ENCODE results near the gene SYTL3. TPM values are rescaled to one million over a fixed set of nuclear protein-coding genes. Genes with fewer than 3 reads are reported as not detected.
A peak's percentile ranks its signal among the peaks of the same experiment; 100 is the strongest.
"Not testable (repeated sequence)": the region's sequence is repeated elsewhere in the genome, so short reads cannot be mapped to it uniquely, and the experiment has no call there.

The SYTL3 gene
- total RNA-seq, 2 experiments from 2014 or later = 181 to 186 TPM

GRCh38 chr6:158626360-158627167 lies 23.3 kb upstream of the SYTL3 start:
- Mint-ChIP-seq H3K4me1 (ENCODE audit: low read depth) (peaks cover 37% of the 10 kb centered on the region), H3K27me3 (no peaks in the 10 kb centered on the region), H3K36me3 (peaks cover 51% of the 10 kb centered on the region), H3K4me3 (no peak overlapping the region), H3K9me3 (no peaks in the 10 kb centered on the region), H3K27ac (peak overlapping the region; percentile 73)
- intact Hi-C loops (cut with micrococcal nuclease) = no loop called here
- DNase-seq = no peak
- ChIA-PET CTCF (interaction anchor here (0.5 kb wide), 1 partner anchor 27 kb away, joined by 4 read pairs; no protein-coding TSS in a partner anchor), POLR2A (no interaction called here)

GRCh38 chr6:158627168-158627939 lies 22.5 kb upstream of the SYTL3 start:
- peaks cover 54% of the 10 kb centered on the region for H3K36me3 Mint-ChIP-seq
- H3K27me3 Mint-ChIP-seq = no peaks in the 10 kb centered on the region

GRCh38 chr6:158627940-158628211 lies 22.0 kb upstream of the SYTL3 start:
- DNase-seq = no peak
- H3K27ac Mint-ChIP-seq = no peak overlapping the region
- no peak overlapping the region for H3K4me3 Mint-ChIP-seq
- POLR2A ChIA-PET = no interaction called here
- CTCF ChIA-PET = interaction anchor here (0.6 to 0.9 kb wide), 2 partner anchors 22 to 109 kb away, joined by 3 read pairs; no protein-coding TSS in a partner anchor
- peaks cover 59% of the 10 kb centered on the region for H3K36me3 Mint-ChIP-seq
- H3K4me1 Mint-ChIP-seq (ENCODE audit: low read depth) = peaks cover 37% of the 10 kb centered on the region
- no peaks in the 10 kb centered on the region for H3K27me3 Mint-ChIP-seq
- intact Hi-C loops (cut with micrococcal nuclease) = no loop called here
- H3K9me3 Mint-ChIP-seq = no peaks in the 10 kb centered on the region

More at GRCh38 chr6:158627168-158627939, 22.5 kb upstream of the SYTL3 start:
- Mint-ChIP-seq H3K4me3 (no peak overlapping the region), H3K4me1 (ENCODE audit: low read depth) (peaks cover 40% of the 10 kb centered on the region), H3K9me3 (no peaks in the 10 kb centered on the region), H3K27ac (peak overlapping the region; percentile 73)
- DNase-seq = no peak
- intact Hi-C loops (cut with micrococcal nuclease) = no loop called here
- POLR2A ChIA-PET = no interaction called here
- CTCF ChIA-PET = interaction anchor here (0.6 kb wide), 1 partner anchor 109 kb away, joined by 3 read pairs; no protein-coding TSS in a partner anchor

- CTCF ChIA-PET = interaction anchor here (0.9 to 2.0 kb wide), 2 partner anchors 23 to 408 kb away, joined by 3 to 9 read pairs; no protein-coding TSS in a partner anchor
- Mint-ChIP-seq H3K27me3 (no peaks in the 10 kb centered on the region), H3K4me1 (ENCODE audit: low read depth) (peaks cover 38% of the 10 kb centered on the region), H3K4me3 (no peak overlapping the region), H3K27ac (peak overlapping the region; percentile 1), H3K36me3 (peaks cover 61% of the 10 kb centered on the region), H3K9me3 (no peaks in the 10 kb centered on the region)
- peak; percentile 7 for DNase-seq
- intact Hi-C loops (cut with micrococcal nuclease) = no loop called here
- POLR2A ChIA-PET = interaction anchor here (0.6 kb wide), 1 partner anchor 10 kb away, joined by 3 read pairs; no protein-coding TSS in a partner anchor
Observed at GRCh38 chr6:158628542-158628941, 21.3 kb upstream of the SYTL3 start.

- CTCF ChIA-PET = interaction anchor here (0.8 to 2.0 kb wide), 8 partner anchors 9 to 415 kb away, joined by 3 to 11 read pairs (median 4); partner anchors contain the start of gene SYTL3
- intact Hi-C loops (cut with micrococcal nuclease) = loop anchor here (2.0 kb wide), 1 partner anchor 19 kb away; no protein-coding TSS in a partner anchor
Observed at GRCh38 chr6:158629367-158630221, 20.3 kb upstream of the SYTL3 start.

GRCh38 chr6:158630938-158631616 lies 18.8 kb upstream of the SYTL3 start:
- Mint-ChIP-seq H3K27ac (peak overlapping the region; percentile 81), H3K36me3 (peaks cover 63% of the 10 kb centered on the region), H3K9me3 (no peaks in the 10 kb centered on the region), H3K4me1 (ENCODE audit: low read depth) (peaks cover 47% of the 10 kb centered on the region), H3K4me3 (no peak overlapping the region), H3K27me3 (no peaks in the 10 kb centered on the region)
- DNase-seq = no peak
- ChIA-PET POLR2A (interaction anchor here (1.1 to 2.8 kb wide), 5 partner anchors 9 to 21 kb away, joined by 5 to 17 read pairs (median 10); partner anchors contain the start of gene SYTL3), CTCF (interaction anchor here (1.5 kb wide), 2 partner anchors 19 to 417 kb away, joined by 3 to 4 read pairs; partner anchors contain the start of gene SYTL3)
- intact Hi-C loops (cut with micrococcal nuclease) = loop anchor here (2.0 kb wide), 1 partner anchor 18 kb away; no protein-coding TSS in a partner anchor

More at GRCh38 chr6:158629367-158630221, 20.3 kb upstream of the SYTL3 start:
- Mint-ChIP-seq H3K4me1 (ENCODE audit: low read depth) (peaks cover 38% of the 10 kb centered on the region), H3K36me3 (peaks cover 62% of the 10 kb centered on the region), H3K27me3 (no peaks in the 10 kb centered on the region), H3K9me3 (no peaks in the 10 kb centered on the region), H3K27ac (peak overlapping the region; percentile 88), H3K4me3 (no peak overlapping the region)
- peak; percentile 54 for DNase-seq
- POLR2A ChIA-PET = interaction anchor here (1.1 to 2.8 kb wide), 5 partner anchors 10 to 23 kb away, joined by 5 to 17 read pairs (median 10); partner anchors contain the start of gene SYTL3

GRCh38 chr6:158631678-158632537 lies 17.9 kb upstream of the SYTL3 start:
- Mint-ChIP-seq H3K9me3 (no peaks in the 10 kb centered on the region), H3K4me1 (ENCODE audit: low read depth) (peaks cover 56% of the 10 kb centered on the region), H3K36me3 (peaks cover 63% of the 10 kb centered on the region), H3K27ac (peak overlapping the region; percentile 81), H3K4me3 (no peak overlapping the region), H3K27me3 (no peaks in the 10 kb centered on the region)
- ChIA-PET POLR2A (interaction anchor here (2.3 to 2.8 kb wide), 2 partner anchors 12 to 14 kb away, joined by 10 to 17 read pairs; no protein-coding TSS in a partner anchor), CTCF (no interaction called here)
- intact Hi-C loops (cut with micrococcal nuclease) = loop anchor here (2.0 kb wide), 1 partner anchor 17 kb away; no protein-coding TSS in a partner anchor
- DNase-seq = no peak

GRCh38 chr6:158632538-158633119 lies 17.2 kb upstream of the SYTL3 start:
- DNase-seq = not testable (repeated sequence)
- peaks cover 61% of the 10 kb centered on the region for H3K4me1 Mint-ChIP-seq (ENCODE audit: low read depth)

GRCh38 chr6:158633127-158633526 lies 16.7 kb upstream of the SYTL3 start:
- ChIA-PET CTCF (interaction anchor here (0.6 to 0.8 kb wide), 2 partner anchors 27 to 58 kb away, joined by 3 to 5 read pairs; no protein-coding TSS in a partner anchor), POLR2A (interaction anchor here (0.6 kb wide), 1 partner anchor 40 kb away, joined by 3 read pairs; no protein-coding TSS in a partner anchor)
- peaks cover 60% of the 10 kb centered on the region for H3K36me3 Mint-ChIP-seq
- no peak for DNase-seq
- peak overlapping the region; percentile 60 for H3K27ac Mint-ChIP-seq
- no peak overlapping the region for H3K4me3 Mint-ChIP-seq
- H3K4me1 Mint-ChIP-seq (ENCODE audit: low read depth) = peaks cover 59% of the 10 kb centered on the region
- H3K27me3 Mint-ChIP-seq = no peaks in the 10 kb centered on the region
- no peaks in the 10 kb centered on the region for H3K9me3 Mint-ChIP-seq
- intact Hi-C loops (cut with micrococcal nuclease) = no loop called here

More at GRCh38 chr6:158632538-158633119, 17.2 kb upstream of the SYTL3 start:
- intact Hi-C loops (cut with micrococcal nuclease); H3K9me3 Mint-ChIP-seq; H3K27me3 Mint-ChIP-seq; POLR2A ChIA-PET; H3K4me3 Mint-ChIP-seq: not testable (repeated sequence)
- H3K27ac Mint-ChIP-seq = peak overlapping the region; percentile 81
- peaks cover 64% of the 10 kb centered on the region for H3K36me3 Mint-ChIP-seq
- CTCF ChIA-PET = interaction anchor here (0.6 to 0.8 kb wide), 2 partner anchors 28 to 59 kb away, joined by 3 to 5 read pairs; no protein-coding TSS in a partner anchor

Measured in activated CD4-positive, alpha-beta memory T cell treated with anti-CD3 and anti-CD28 coated beads for 36 hours (primary cell).